HG02678 (cell line): ENCODE measurements around the gene VASP.

Experiments used
- ATAC-seq: cut with Tn5 transposase; IDR thresholded peaks from one replicate; pipeline ENCODE4 v1.9.1; 2021; ENCODE audit warnings: mild to moderate bottlenecking, moderate library complexity; ENCODE audit not compliant: unreplicated experiment

Gene VASP

DNA sequence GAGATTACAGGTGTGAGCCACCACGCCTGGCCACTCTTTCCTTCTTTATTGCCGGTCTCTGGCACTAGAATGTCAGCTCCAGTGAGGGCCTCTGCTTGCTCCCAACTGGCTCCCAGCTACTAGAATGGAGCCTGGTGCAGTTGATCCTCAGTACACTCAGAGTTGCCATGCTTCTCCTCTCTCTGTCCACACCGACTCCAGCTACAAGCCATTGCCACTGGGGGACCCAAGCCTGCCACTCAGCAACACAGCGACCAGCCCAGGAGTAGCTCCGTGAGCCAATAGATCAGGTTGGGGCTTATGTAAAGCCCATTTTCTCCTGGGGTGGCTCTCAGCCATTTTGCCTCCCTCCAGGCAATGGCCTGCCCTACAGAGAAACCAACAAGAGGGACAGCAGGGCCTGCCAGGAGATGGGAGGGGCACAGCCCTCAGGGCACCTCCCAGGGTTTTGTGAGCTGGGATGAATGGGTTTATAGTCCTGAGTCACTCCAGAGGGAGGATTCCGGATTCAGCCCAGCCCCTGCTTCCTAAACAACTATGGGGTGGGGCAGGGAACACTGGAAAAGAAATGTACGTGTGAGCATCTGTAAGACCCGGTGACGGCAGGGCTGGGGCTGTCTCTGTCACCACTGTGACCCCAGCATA, 40.8 kb downstream of the VASP start:
- ATAC-seq = no peak

DNA sequence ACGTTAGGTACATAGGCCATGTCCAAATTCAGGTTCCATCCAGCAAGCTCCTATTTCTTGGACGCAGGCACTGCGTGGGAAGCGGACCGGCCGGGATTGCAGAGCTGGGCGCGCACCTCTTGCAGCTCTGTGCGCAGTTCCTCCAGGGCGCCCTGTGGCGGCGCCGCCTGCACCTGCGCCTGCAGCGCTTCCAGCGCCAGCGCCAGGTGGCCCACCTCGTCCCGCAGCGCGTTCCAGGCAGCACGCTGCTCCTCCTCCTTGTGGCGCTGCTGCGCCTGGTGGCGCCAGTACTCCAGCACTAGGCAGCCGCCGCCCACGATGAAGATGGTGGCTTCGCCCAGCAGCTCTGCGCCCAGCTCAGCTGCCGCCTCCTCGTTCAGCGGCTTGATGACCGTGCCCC, 46.2 kb downstream of the VASP start:
- no peak for ATAC-seq

DNA sequence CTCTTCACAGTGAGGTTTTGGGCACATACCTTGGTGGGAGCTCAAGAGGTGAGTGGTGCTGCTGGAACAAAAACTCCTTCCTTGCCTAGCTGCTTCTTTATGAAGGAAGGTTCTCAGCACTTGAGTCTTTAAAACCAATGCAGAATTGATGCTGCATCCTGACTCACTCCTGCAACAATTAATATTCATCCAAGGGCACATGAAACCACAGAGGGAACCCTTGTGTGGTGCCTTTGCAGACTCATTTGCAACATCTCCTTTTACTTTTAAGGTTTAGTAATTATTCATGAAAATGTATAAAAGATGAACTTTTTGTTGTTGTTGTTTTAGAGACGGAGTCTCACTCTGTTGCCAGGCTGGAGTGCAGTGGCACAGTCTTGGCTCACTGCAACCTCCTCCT, 47.2 kb downstream of the VASP start:
- no peak for ATAC-seq

DNA sequence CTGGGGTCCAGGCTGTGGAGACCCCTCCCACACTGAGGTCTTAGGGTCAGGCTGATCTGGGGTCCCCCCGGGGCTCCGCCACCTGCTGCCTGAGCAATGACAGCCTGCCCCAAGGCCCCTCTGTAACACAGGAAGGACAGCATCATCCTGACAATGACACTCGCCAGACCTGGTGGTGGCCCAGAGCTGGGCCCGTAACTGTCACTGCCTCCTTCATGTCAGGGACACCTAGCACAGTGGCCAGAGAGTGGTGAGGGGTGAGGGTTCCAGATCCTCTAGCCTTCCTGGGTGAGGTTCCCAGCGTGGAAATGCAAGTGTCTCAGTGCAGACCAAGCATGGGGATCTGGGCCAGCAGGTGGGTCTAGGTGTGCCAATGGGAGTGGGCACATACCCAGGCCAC, 49.6 kb downstream of the VASP start:
- no peak for ATAC-seq

DNA sequence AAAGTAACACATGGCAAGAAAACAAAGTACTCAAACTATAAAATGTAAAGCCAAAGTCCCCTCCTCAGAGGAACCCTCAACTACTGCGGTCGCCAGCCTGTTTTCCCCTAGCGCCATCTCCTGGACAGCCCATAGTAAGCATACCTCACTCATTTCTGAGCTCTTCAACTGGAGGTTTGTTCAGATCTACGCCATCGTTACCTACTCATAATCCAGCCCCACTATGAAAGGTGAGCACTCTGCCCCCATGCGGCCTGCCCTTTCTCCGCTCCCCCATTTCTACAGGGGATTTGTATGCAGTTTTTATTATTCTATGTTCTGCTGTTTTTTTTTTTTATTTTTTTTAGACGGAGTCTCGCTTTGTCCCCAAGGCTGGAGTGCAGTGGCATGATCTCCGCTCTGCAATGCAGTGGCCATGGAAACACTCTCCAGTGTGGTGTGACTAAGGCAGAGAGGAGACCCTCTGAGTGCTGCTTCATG, 51.2 kb downstream of the VASP start:
- ATAC-seq = no peak

DNA sequence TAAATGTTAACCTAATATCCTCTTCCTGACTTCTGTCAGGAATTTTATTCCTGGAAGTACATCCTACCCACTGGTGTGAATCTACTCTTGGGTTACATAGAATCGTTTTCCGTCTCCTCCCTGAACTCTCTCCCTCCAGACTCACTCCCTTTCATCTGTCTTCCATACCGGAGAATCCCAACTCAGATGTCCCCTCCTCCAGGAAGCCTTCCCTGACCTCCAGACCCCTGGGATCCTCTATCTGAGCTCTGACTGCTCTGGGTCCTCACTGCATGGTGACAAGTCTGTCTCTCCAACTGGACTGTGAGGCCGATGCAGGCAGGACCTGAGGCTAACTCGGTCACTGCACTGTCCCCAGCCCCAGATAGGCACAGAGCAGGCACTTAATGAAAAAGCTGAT, 52.8 kb downstream of the VASP start:
- ATAC-seq = no peak

DNA sequence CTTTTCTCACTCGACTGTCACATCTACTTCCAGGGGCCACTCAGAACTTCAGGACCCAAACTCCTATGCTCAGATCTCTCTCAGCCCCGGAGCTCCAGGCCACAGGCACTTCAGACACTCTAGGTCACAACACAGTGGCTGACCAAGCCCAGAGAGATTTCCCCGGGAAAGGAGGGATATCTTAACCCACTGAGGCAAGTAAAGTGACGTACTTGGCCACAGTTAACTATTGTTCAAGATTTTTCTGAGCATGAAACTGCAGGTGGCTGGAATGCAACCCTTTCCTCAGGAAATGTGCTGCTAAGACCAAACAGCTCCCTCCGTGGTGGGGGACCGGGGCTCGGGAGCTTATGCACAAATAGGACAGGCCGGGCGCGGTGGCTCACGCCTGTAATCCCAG, 53.4 kb downstream of the VASP start:
- ATAC-seq = no peak

DNA sequence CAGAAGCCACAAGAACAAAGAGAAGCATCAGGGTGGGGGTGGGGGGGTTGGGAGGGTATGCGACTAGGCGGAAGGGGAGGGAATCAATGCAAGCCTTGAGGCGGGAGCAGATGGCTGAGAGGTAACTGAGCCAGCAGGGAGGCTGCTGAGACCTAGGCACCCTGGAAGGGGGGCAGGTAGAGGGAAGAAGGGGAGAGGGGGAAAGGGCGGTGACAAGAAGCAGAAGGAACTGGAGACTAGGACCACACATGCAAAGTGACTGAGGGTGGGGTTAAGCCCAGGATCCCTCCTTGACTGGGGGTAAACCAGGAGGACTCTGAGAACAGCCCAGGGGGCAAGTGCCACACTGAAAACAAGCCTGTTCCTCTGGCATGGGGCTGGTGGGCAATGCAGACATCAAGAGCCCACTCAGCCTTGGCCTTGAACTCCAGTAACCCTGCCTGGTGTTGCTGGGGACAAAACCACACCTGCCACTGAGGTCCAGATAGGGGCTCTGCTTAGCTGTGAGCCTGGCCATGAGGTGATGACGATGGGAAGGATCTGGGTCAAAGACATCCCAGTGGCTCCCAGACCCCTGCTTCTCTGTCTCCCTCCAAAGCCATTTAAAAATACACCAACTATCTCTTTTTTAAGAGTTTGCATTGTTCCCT, 57.0 kb downstream of the VASP start:
- ATAC-seq = no peak

DNA sequence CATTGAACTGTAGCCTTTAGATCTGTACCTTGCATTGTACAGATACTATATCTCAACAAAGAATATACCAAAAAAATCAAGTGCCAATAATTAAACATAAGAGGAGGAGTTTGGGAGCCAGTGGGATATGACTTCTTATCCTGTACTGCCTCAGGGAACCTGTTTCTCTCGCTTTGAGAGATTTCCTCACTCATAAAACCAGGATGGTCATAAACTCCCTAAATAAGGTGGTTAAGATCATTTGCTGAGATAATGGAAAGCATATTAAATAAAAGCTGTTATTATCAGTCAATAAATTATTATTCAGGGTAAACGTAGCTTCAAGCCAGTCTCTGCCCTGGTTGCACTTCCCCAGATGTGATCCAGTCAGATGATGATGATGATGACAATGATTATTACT, 60.3 kb downstream of the VASP start:
- no peak for ATAC-seq

DNA sequence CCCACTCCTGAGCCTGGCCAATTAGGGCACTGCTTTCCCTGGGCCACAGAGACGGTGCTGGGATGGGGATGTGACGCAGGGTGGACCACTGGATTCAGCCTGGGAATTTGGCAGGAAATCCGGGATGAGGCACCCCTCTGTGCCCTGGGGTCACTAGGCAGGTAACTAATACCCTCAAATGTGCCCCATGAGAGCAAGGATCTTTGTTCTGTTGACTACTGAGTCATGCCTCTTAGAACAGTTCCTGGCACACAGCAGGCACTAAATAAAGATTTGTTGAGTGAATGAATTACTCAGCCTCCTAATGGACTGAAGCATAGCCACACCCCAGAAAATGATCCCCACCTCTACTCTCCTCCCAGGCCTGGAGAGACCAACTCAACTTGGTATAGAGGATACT, 61.5 kb downstream of the VASP start:
- no peak for ATAC-seq

DNA sequence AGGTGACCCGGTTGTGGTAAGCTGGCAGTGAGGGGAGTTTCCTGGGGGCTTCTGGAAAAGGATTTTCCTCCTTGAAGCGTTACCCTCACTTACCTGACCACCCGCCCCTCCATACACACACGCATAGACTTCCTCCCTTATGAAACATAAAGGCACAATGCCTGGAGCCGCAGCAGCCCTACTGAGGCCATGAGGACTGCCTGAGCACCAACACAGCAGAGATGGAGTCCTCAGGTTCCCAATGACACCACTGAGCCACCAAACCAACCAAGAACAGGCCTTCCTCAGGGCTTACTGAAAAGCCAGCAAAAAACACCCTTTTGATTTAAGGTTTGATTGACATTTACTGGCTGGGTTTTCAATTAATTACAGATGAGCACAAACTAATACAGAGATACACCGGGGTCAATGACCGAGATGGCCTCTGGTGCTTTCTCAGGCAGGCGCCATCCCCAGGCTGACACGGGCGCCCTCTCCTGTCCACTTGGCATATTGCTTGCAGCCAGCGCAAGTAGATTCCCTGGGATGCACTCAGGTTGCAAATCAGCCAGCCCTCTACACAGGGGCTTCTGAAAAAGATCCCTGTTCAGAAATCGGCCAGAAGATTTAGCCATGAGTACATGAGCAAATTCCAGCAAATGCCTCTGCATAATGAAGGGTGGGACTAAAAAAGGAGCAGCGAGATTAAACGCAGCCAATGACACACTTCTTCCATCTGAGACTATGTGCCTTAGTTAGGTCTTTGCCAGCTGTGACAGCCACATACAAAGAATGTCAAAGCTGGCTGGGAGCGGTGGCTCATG, 62.5 kb downstream of the VASP start:
- no peak for ATAC-seq

DNA sequence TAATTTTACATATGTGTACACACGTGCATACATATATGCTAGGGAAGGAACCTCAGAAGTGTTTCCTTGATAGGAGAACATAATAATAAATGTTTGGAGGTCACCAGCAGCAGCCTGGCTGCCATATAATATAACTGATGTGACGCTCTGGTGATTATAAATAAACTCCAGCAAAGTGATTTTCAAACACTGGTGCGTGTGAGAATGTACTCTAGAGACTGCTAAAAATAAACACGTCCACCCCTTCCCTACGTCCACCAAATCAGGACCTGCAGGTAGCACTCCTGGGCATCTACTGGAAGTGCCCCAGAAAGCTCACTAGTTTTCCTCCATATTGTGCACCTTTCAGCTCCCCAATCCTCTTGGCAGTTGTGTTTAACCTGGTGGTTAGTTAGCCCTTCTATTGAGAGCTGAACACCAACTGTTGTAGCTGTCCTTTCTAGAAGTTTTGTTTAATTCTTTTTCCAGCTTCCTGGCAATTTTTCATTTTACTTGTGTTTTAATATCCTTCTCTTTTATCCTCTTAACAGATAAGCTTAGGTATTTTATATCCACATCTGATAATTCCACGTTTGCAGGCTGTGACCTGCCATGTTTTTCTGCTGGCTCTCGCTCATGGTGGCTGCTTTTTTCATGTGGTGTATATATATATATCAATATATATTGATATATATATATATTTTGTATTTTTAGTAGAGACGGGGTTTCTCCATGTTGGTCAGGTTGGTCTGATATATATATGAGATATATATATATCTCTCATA, 64.4 kb downstream of the VASP start:
- no peak for ATAC-seq

DNA sequence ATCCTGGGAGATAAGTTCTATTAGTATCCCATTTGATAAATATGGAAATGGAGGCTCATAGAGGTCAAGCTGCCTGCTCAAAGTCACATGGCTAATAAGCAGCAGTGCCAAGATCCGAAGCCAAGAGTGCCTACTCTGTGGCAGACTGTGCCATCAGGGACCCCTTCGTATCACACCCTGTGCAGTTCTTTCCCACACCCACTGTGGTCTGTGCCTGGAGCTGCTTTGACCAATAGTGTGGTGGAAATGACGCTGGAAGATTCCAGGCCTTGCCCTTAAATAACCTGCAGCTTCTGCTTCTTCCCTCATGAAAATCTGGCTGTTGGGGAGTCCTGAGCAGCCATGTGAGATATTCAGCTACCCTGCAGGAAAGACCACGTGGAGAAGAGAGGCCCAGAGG, 67.2 kb downstream of the VASP start:
- ATAC-seq = no peak

DNA sequence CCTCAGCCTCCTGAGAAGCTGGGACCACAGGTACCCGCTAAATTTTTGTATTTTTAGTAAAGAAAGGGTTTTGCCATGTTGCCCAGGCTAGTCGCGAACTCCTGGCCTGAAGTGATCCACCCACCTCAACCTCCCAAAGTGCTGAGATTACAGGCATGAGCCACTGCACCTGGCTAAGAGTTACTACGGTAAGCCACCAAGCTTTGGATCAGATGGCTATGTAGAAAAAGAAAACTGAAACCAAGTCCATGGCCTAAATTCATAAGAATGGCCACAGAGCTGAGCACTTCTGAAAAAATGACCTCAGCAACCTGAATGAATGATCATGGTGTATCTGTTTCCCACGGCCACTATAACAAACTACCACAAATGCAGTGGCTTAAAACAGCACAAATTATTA, 67.9 kb downstream of the VASP start:
- no peak for ATAC-seq
